GM10266 (cell line): Measurements from ENCODE around the gene SEMA3C.

ENCODE experiments used
- DNase-seq: peaks from one replicate; pipeline ENCODE4 v3.0.0; 2012; ENCODE audit errors: extremely low spot score
- CTCF ChIP-seq: IDR thresholded peaks from 2 replicates; pipeline ENCODE4 v1.5.1; 2012; ENCODE audit warnings: mild to moderate bottlenecking, low read depth; ENCODE audit not compliant: control insufficient read depth, insufficient read depth; ENCODE audit errors: missing control alignments

SEMA3C gene

GRCh38 chr7:80885757-80886156, 33.1 kb downstream of the SEMA3C start:
- no peak for TF ChIP-seq CTCF
- DNase-seq = no peak

GRCh38 chr7:80884511-80885195, 34.2 kb downstream of the SEMA3C start:
- no peak for DNase-seq
- TF ChIP-seq CTCF = no peak

- TF ChIP-seq CTCF = no peak
- no peak for DNase-seq
Observed at GRCh38 chr7:80883154-80884025, 35.5 kb downstream of the SEMA3C start.

- DNase-seq = no peak
- no peak for TF ChIP-seq CTCF
Observed at GRCh38 chr7:80882213-80882801, 36.5 kb downstream of the SEMA3C start.

- no peak for TF ChIP-seq CTCF
- DNase-seq = no peak
Observed at GRCh38 chr7:80881351-80881900, 37.4 kb downstream of the SEMA3C start.

GRCh38 chr7:80879849-80880248, 39.0 kb downstream of the SEMA3C start:
- no peak for DNase-seq
- TF ChIP-seq CTCF = no peak

- no peak for TF ChIP-seq CTCF
- DNase-seq = no peak
Observed at GRCh38 chr7:80876894-80877414, 41.9 kb downstream of the SEMA3C start.
